Activated CD8-positive, alpha-beta memory T cell treated with anti-CD3 and anti-CD28 coated beads, Interleukin-2, amount 50 U/mL, for 48 hours (primary cell): ENCODE results near the gene KANK2.
"Not testable (repeated sequence)": the region's sequence is repeated elsewhere in the genome, so short reads cannot be mapped to it uniquely, and the experiment has no call there.

ENCODE experiments used
- DNase-seq: peaks from one replicate; pipeline ENCODE4 v3.0.0-alpha.2; 2020

KANK2 gene

DNA sequence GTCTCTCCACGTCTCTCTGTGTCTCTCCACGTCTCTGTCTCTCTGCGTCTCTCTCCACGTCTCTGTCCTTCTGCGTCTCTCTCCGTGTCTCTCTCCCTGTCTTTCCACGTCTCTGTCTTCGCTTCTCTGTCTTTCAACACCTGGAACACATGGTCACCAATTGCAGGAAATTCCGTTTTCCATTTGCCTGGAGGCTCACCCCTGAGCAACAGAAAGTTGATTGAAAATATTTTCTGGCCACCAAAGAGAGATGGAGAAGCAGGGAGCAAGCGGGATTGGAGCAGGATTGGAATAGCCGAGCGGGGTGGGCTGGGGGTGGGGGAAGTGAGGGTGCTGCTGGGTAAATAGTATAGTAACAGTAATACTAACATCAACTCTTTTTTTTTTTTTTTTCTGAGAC is 1.7 kb downstream of the KANK2 start:
- no peak for DNase-seq

GRCh38 chr19:11194656-11195558 is 2.4 kb downstream of the KANK2 start:
- no peak for DNase-seq

DNA sequence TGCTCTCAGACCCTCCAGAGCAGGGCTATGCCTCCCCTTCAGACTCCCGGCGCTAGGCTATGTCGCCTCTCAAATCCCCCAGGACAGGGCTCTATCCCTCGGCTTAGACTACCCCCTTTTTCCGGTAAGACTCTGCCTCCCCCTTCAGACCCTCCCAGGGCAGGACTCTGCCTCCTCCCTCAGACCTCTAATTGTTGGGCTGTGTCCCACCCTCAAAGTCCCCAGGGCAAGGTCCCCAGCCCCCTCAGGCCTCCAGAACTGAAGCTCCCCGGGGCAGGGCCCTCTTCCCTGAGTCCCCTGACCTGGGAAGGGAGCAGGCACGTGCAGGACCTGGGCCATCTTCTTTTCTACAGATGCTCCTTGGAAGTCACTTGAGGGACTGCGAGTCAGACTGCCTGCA is 3.2 kb downstream of the KANK2 start:
- no peak for DNase-seq

DNA sequence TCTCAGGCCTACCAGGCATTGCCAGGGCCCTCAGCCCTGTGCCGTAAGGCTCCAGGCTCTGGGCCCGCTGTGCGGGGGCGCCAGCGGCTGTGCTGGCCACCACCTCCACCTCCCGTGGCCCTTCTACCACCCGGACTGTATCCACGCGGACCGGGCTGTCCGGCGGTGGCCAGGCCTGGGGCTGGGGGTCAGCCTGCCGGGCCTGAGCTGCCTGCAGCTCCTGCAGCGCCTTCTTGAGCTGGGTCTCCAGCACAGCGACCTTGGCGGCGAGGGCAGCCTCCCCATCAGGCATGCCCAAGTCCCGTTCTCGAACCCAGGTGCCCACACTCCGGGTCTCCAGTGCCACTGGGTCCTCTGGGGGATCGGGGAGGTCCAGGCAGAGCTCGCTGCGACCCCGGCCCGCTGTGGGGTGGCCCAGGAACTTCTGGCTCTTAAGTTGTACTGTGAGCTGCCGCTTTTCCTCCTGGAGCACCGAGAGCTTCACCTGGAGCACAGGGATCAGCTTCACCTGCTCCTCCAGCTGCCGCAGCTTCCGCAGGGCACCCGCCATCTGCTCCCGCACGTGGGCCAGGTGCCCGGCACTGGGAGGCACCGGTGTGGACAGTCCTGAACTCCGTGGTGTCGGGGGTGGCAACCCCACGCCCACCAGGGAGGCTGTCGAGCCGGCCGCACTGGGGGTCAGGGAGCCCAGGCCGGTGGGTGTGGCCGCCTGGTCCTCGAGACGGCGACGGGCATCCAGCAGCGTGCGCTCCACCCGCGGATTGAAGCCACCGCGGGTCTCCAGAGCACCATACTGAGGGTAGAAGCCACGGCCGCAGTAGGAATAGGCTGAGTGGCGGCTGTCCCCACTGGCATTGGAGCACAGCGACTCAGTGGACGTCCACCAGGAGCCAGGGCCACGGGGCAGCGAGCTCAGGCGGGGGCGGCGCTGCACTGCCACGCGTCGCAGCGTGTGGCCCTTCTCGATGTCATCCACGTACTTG is 4.1 kb downstream of the KANK2 start:
- DNase-seq = no peak

- DNase-seq = no peak
Measured at GRCh38 chr19:11191934-11192333, 5.4 kb downstream of the KANK2 start.

- no peak for DNase-seq
Measured at GRCh38 chr19:11191273-11191755, 6.0 kb downstream of the KANK2 start.

- no peak for DNase-seq
Measured at GRCh38 chr19:11190501-11190900, 6.8 kb downstream of the KANK2 start.

DNA sequence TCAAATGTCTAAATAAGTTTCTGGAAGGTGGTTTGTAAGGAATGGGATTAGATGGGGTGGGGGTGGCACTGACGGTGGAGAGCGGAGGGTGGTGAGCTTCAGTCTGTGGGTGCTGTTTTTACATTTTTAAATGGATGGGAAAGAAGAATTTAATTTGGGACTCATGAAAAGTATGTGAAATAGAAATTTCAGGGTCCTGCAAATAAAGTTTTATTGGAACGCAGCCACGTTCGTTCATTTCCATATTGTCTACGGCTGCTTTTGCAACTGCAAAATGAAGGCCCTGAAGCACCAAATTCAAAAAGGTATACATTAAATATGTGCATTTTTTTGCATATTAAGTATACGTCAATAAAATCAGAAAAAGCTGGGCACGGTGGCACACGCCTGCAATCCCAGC is 9.9 kb downstream of the KANK2 start:
- no peak for DNase-seq

DNA sequence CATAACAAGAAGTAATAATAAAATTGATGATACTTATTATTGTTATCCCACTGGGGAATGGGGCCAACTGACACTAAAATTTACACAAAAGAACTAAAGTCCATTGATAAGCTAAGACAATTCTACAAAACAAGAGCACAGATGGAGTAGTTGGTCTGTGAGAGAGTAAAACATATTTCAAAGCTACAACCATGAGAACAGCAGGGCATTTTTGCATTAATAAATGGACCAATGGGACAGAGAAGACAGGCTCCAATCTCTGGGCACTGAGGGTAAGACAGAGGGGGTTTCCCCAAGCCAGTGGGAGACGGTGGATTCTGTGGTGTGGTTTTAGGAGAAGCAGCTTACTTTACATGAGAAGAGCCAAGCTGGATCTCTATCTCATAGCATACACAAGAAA is 14.4 kb downstream of the KANK2 start:
- no peak for DNase-seq

- no peak for DNase-seq
Measured at GRCh38 chr19:11181488-11181887, 15.9 kb downstream of the KANK2 start.

DNA sequence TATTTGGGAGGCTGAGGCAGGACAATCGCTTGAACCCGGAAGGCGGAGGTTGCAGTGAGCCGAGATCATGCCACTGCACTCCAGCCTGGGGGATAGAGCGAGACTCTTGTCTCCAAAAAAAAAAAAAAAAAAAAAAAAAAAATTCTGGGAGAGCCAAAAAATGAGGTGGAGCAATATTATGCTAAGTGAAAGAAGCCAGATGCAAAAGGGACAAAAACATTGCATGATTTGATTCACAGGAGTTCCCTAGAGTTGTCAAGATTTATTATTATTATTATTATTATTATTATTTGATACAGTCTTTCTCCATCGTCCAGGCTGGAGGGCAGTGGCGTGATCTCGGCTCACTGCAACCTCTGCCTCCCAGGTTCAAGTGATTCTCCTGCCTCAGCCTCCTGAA is 16.4 kb downstream of the KANK2 start:
- DNase-seq = not testable (repeated sequence)

GRCh38 chr19:11180346-11180745 is 17.0 kb downstream of the KANK2 start:
- no peak for DNase-seq

- DNase-seq = no peak
Measured at GRCh38 chr19:11179716-11180297, 17.5 kb downstream of the KANK2 start.

DNA sequence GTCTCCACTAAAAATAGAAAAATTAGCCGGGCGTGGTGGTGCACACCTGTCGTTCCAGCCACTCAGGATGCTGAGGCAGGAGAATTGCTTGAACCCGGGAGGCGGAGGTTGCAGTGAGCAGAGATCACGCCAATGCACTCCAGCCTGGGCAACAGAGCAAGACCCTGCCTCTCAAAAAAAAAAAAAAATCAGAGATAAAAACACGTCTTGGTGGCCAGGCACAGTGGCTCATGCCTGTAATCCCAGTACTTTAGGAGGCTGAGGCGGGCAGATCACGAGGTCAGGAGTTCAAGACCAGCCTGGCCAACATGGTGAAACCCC is 18.2 kb downstream of the KANK2 start:
- not testable (repeated sequence) for DNase-seq

DNA sequence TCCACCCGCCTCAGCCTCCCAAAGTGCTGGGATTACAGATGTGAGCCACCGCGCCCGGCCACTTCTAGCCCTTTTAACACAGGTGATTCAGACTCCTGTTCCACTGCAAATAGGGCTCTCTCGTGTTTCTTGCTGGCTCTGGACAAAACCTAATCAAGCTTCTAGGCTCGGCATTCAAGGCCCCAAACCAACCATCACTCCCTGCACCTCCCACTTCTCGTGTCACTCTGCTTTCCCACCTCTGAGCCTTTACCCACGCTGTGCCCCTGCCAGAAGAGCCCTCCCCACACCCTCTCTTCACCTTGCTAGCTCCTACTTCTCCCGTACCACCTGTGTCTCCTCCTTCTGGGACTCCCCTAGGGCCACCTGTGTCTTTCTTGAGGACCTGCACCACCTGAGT is 19.8 kb downstream of the KANK2 start:
- DNase-seq = no peak

DNA sequence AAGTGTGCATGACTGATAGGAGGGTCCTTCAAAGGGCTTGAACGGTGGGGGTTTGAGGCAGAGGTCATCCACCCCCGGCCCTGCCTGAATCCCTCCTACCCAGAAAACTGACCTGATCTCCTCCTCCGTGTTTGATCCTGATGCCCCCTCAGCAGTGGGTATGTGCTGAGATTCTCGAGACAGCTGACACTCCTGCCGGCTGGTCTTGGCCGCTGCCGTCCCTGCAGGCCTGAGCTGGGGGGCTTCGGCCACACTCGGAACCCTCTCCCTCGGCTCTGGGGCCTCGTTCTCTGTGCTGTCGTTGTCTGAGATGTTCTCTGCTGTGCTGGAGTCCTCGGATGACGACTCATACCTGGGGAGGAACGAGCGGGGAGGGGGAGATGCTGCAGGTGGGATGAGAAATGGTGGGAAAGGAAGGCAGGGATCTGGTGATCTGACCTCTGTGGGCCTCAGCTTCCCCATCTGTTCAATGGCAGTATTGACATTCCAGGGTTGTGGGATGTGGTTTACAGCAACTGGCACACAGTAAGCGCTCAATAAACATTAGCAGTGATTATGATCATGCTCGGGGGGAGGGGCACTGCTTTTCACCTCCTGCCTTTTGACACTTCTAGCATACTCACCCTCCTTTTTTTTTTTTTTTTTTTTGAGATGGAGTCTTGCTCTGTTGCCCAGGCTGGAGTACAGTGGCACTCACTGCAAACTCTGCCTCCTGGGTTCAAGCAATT is 20.7 kb downstream of the KANK2 start:
- DNase-seq = no peak

GRCh38 chr19:11175920-11176319 is 21.4 kb downstream of the KANK2 start:
- no peak for DNase-seq

DNA sequence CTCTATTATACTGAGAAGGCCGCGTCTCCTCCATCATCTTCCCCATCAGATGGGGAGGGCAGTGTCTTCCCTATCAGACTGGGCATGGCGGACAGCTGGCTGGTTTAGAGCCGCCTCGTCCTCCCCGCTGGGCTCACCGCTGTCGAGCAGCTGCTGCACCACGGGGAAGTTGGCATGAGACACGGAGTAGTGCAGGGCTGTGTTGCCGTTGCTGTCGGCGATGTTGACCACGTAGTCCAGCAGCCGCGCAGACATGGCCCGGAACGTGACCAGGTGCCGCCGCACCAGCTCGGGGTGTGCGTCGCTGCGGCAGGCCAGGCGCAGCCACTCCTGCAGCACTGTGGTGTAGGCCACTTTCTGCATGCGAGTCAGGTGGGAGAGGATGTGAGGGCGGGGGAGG is 23.0 kb downstream of the KANK2 start:
- no peak for DNase-seq

DNA sequence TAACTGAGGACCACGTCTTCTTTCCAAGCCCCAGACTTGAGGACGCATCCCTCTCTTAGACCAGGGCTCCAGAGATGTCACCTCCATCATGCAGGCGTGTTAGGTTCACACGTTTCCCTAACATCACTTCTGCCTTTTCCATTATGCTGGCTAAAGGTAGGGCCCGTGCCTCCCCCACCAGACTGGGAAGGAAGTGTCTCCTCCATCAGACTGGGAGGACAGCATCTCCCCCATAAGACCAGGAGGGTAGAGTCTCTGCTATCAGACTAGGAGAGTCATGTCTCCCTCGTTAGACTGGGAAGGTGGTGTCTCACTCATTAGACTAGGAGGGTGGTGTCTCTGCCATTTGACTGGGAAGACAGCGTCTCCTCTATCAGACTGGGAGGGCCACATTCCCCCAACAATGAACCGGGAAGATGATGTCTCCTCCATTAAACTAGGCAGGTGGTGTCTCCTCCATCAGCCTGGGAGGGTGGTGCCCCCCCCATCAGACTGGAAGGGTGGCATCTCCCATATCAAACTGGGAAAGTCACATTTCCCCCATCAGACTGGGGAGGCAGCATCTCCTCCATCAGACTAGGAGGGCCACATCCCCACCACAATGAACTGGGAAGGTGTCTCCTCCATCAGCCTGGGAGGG is 23.7 kb downstream of the KANK2 start:
- DNase-seq = no peak

GRCh38 chr19:11172576-11172975 is 24.8 kb downstream of the KANK2 start:
- DNase-seq = no peak

DNA sequence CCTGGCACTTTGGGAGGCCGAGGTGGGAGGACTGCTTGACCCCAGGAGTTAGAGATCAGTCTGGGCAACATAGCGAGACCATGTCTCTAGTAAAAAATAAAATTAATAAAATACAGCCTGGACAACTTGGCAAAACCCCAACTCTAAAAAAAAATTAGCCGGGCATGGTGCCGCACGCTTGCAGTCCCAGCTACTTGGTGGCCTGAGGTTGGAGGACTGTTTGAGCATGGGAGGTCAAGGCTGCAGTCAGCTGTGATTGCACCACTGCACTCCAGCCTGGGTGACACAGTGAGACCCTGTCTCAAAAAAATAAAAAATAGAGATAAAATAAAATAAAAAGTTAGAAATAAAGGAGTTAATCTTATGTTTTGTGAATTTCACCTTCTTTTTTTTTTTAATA is 26.2 kb downstream of the KANK2 start:
- DNase-seq = no peak
